ENCODE results near the gene PSMD4.

GRCh38 chr1:151293093-151293492 is 38.6 kb downstream of the PSMD4 start:
- TF ChIP-seq ZNF274 (IDR thresholded peaks at IDR 0.05; ENCODE audit: low read depth, low read length) (no peak), YY1 (IDR thresholded peaks at IDR 0.05; ENCODE audit: insufficient read depth, insufficient read length) (no peak)

Measured in NT2/D1 (cell line).